Upper lobe of left lung (tissue), 6 donors: ENCODE measurements around the gene NPR3. TPM values are rescaled to one million over a fixed set of nuclear protein-coding genes. Genes with fewer than 3 reads are reported as not detected.

Experiments
- ATAC-seq, 2 donors: fragments of 200-7000 bp; cut with Tn5 transposase; one replicate each; pipeline ENCODE4 v1.9.1; 2022; ENCODE audit warnings: mild to moderate bottlenecking in 2 of 2, moderate library complexity in 2 of 2; ENCODE audit not compliant: low FRiP score in 2 of 2
- DNase-seq, 2 donors: peaks; one replicate each; pipeline ENCODE4 v3.0.0-alpha.2; 2019 to 2020
- H3K27ac ChIP-seq, 4 donors: fragments of 200-600 bp; sonication (generic); one replicate each; pipeline ENCODE4 v1.5.1; 2016 to 2019
- H3K27me3 ChIP-seq, 4 donors: fragments of 200-600 bp; sonication (generic); one replicate each; pipeline ENCODE4 v1.5.1; 2017 to 2019
- H3K36me3 ChIP-seq, 4 donors: fragments of 200-600 bp; sonication (generic); one replicate each; pipeline ENCODE4 v1.5.1; 2016 to 2019
- H3K4me1 ChIP-seq, 4 donors: fragments of 200-600 bp; sonication (generic); one replicate each; pipeline ENCODE4 v1.5.1; 2018 to 2019
- H3K4me3 ChIP-seq, 4 donors: fragments of 200-600 bp; sonication (generic); one replicate each; pipeline ENCODE4 v1.5.1; 2017 to 2019; ENCODE audit warnings: mild to moderate bottlenecking in 2 of 4, moderate library complexity in 1 of 4
- H3K9me3 ChIP-seq, 4 donors: fragments of 200-600 bp; sonication (generic); one replicate each; pipeline ENCODE4 v1.5.1; 2018 to 2019
- EP300 ChIP-seq, 4 donors: sonication (generic); formaldehyde crosslinking; IDR thresholded peaks; one replicate each; pipeline ENCODE4 v1.5.1; 2017; ENCODE audit warnings: antibody characterized with exemption in 4 of 4, control low read depth in 2 of 4
- POLR2A ChIP-seq, 4 donors: fragments of 450-650 bp; IDR thresholded peaks; one replicate each; pipeline ENCODE4 v1.5.1; 2016 to 2017; ENCODE audit warnings: antibody characterized with exemption in 4 of 4, mild to moderate bottlenecking in 2 of 4
- POLR2AphosphoS5 ChIP-seq, 2 donors: sonication (generic); formaldehyde crosslinking; IDR thresholded peaks; one replicate each; pipeline ENCODE4 v1.5.1; 2017; ENCODE audit warnings: antibody characterized with exemption in 2 of 2
- WGBS, 2 donors: methylation state at CpG; one replicate each; pipeline ENCODE4 v1.1.5; 2017 to 2018; 5-methylcytosine and 5-hydroxymethylcytosine counted together
- total RNA-seq, 6 donors: library from RNA; depleted of rRNA in 4 of 6; stranded (reverse); fragments of >200 nt in 4 of 6; gene quantifications; one replicate each; pipeline versions ENCODE4 v1.1.0 to v1.2.1, GENCODE V29; 2016 to 2021
- TF ChIP-seq, protein P1 (sequence below), 6 experiments: fragments of 450-650 bp in 4 of 6; fragments of 200-600 bp in 2 of 6; sonication (generic) in 2 of 6; IDR thresholded peaks; one replicate each; pipeline ENCODE4 v1.5.1; 2016 to 2019; ENCODE audit warnings: antibody characterized with exemption in 6 of 6
- donor health status: DM: no; HTN: no; CAD: no; lungs with moderate emphysema.
- donor health status: DM: no; HTN: yes; CAD: no; lungs with severe emphysema.

NPR3 gene
- total RNA-seq, 6 donors from 2014 or later: 6.3 to 53.3 (median 29.9) TPM

DNA sequence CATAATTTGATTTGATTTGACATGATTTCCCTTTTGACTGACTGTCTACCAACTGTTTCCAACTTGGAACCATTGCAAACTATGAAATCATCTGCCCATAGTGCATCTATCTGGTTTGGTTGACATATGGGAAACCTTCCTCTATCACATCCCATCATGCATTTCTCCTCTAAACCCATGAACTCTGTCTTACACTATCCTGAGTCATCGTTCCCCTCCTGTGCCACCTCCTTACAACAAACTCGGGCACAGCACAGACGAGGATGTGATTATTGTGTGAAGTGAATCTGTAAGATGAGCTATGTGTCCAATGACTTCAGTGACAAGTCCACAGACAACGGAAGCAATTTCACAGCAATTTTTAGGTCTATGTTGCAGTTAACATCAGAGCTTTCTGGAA, 126.1 kb downstream of the NPR3 start:
- Histone ChIP-seq H3K27me3 (no peaks in the 10 kb centered on the region), H3K27ac (no peak overlapping the region), H3K4me3 (no peak overlapping the region), H3K4me1 (peaks cover 0 to 4% (median 3%) of the 10 kb centered on the region in 4 donors), H3K36me3 (no peaks in the 10 kb centered on the region), H3K9me3 (no peaks in the 10 kb centered on the region)
- TF ChIP-seq EP300 (IDR thresholded peaks at IDR 0.05): no peak
- ATAC-seq: no peak
- no peak for DNase-seq
- WGBS, 2 donors: 84 to 92% methylated on average over 4 of the region's 4 CpGs

DNA sequence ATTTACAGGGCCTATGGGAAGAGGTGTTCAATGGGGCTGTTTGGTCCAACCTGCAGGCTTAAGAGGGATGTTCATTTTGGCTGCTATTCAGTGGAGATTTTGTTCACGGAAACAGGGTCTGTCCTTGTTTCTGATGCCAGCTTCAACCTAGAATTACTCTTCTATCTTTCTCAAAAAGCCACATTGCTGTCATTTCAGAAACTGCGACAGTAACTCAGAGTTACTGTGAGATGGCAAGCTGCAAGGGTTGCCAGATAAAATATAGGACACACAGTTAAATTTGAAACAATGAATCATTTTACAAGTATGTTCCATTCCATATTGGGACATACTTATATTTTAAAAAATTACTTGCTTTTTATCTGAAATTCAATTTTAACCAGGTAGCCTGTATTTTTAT, 128.0 kb downstream of the NPR3 start:
- Histone ChIP-seq H3K9me3 (no peaks in the 10 kb centered on the region), H3K27me3 (no peaks in the 10 kb centered on the region), H3K36me3 (no peaks in the 10 kb centered on the region), H3K4me3 (no peak overlapping the region), H3K27ac (no peak overlapping the region), H3K4me1 (peaks cover 0 to 16% (median 7%) of the 10 kb centered on the region in 4 donors)
- DNase-seq (no peak), ATAC-seq (no peak)
- WGBS, 2 donors: 88 to 97% methylated on average over 2 of the region's 2 CpGs
- TF ChIP-seq, protein P1, sequence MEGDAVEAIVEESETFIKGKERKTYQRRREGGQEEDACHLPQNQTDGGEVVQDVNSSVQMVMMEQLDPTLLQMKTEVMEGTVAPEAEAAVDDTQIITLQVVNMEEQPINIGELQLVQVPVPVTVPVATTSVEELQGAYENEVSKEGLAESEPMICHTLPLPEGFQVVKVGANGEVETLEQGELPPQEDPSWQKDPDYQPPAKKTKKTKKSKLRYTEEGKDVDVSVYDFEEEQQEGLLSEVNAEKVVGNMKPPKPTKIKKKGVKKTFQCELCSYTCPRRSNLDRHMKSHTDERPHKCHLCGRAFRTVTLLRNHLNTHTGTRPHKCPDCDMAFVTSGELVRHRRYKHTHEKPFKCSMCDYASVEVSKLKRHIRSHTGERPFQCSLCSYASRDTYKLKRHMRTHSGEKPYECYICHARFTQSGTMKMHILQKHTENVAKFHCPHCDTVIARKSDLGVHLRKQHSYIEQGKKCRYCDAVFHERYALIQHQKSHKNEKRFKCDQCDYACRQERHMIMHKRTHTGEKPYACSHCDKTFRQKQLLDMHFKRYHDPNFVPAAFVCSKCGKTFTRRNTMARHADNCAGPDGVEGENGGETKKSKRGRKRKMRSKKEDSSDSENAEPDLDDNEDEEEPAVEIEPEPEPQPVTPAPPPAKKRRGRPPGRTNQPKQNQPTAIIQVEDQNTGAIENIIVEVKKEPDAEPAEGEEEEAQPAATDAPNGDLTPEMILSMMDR (IDR thresholded peaks at IDR 0.05): no peak

DNA sequence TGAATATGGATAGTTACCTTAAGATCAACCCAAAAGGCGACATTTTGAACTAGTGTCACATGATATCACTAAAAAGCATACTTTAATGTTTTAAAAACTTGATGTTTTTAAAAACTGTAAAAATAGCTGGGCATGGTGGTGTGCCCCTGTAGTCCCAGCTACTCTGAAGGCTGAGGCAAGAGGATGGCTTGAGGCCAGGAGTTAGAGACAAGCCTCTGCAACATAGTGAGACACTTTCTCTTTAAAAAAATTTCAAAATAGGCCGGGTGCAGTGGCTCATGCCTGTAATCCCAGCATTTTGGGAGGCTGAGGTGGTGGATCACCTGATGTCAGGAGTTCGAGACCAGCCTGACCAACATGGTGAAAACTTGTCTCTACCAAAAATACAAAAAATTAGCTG, 129.5 kb downstream of the NPR3 start:
- no peaks in the 10 kb centered on the region for H3K36me3 ChIP-seq
- TF ChIP-seq, protein P1 (IDR thresholded peaks at IDR 0.05): no peak
- no peak for TF ChIP-seq POLR2A (IDR thresholded peaks at IDR 0.05)
- no peak for TF ChIP-seq POLR2AphosphoS5 (IDR thresholded peaks at IDR 0.05)
- no peak for TF ChIP-seq EP300 (IDR thresholded peaks at IDR 0.05)
- H3K9me3 ChIP-seq: no peaks in the 10 kb centered on the region
- WGBS, 2 donors: 84 to 89% methylated on average over 3 of the region's 3 CpGs
- no peak overlapping the region for H3K27ac ChIP-seq
- no peak overlapping the region for H3K4me3 ChIP-seq
- DNase-seq (no peak), ATAC-seq (no peak)
- no peaks in the 10 kb centered on the region for H3K27me3 ChIP-seq
- peaks cover 0 to 16% (median 7%) of the 10 kb centered on the region in 4 donors for H3K4me1 ChIP-seq

Other genes starting within 250 kb of the NPR3 start
- 100 to 1,000 TPM in 3 of 6 donors, 10 to 100 TPM in 3; 28.3 to 170 (median 95.6) TPM for gene SUB1, start 125.8 kb upstream of the NPR3 start, total RNA-seq